PC-3 (cell line): Measurements from ENCODE around the gene CALR. TPM values are rescaled to one million over a fixed set of nuclear protein-coding genes. Genes with fewer than 3 reads are reported as not detected.
"Not testable (repeated sequence)": the region's sequence is repeated elsewhere in the genome, so short reads cannot be mapped to it uniquely, and the experiment has no call there.

Experiments used
- ATAC-seq: fragments of 200-7000 bp; cut with Tn5 transposase; 2 replicates; pipeline ENCODE4 v1.9.1; 2020; ENCODE audit warnings: mild to moderate bottlenecking, moderate library complexity
- BruUV-seq: library from RNA; stranded (reverse); fragments of 400-500 nt; replicated peaks from 2 replicates; lab custom pipeline; 2021; lab: Mats Ljungman, UMichigan
- CTCF ChIA-PET: fragments of 300-600 bp; sonication (Branson Sonifier 250); formaldehyde crosslinking; loops from one replicate; lab custom pipeline; 2022; ENCODE audit warnings: antibody characterized with exemption; lab: Charles Lee
- POLR2A ChIA-PET: fragments of 300-600 bp; sonication (Branson Sonifier 250); formaldehyde crosslinking; loops from one replicate; lab custom pipeline; 2022; ENCODE audit warnings: antibody characterized with exemption; ENCODE audit not compliant: unreplicated experiment; lab: Charles Lee
- DNase-seq: peaks from one replicate; pipeline ENCODE4 v3.0.0-alpha.2; 2015
- H2AFZ ChIP-seq: fragments of 300-600 bp; sonication (generic); 2 replicates; pipeline ENCODE4 v1.6.0; 2016; ENCODE audit warnings: antibody characterized with exemption, low read length
- H3F3A ChIP-seq: fragments of 300-600 bp; sonication (generic); one replicate; pipeline ENCODE4 v1.6.0; 2017; ENCODE audit warnings: antibody characterized with exemption, low read length, control low read depth, mild to moderate bottlenecking; ENCODE audit not compliant: unreplicated experiment
- H3K27ac ChIP-seq: fragments of 300-600 bp; sonication (generic); 2 replicates; pipeline ENCODE4 v1.5.1; 2016; ENCODE audit warnings: mild to moderate bottlenecking, low read length
- H3K27me3 ChIP-seq: fragments of 300-600 bp; sonication (generic); 2 replicates; pipeline ENCODE4 v1.6.1; 2016; ENCODE audit warnings: low read length, mixed read lengths
- H3K36me3 ChIP-seq: fragments of 300-600 bp; sonication (generic); 2 replicates; pipeline ENCODE4 v1.6.1; 2016; ENCODE audit warnings: low read depth, mixed run types, low read length, mixed read lengths
- H3K4me1 ChIP-seq: fragments of 300-600 bp; sonication (generic); 2 replicates; pipeline ENCODE4 v1.5.1; 2016; ENCODE audit warnings: low read length; ENCODE audit not compliant: insufficient read depth
- H3K4me2 ChIP-seq: fragments of 300-600 bp; sonication (generic); 2 replicates; pipeline ENCODE4 v1.6.0; 2016; ENCODE audit warnings: low read length
- H3K4me3 ChIP-seq: fragments of 300-600 bp; sonication (generic); 2 replicates; pipeline ENCODE4 v1.5.1; 2016; ENCODE audit warnings: mild to moderate bottlenecking, low read length, mixed read lengths
- H3K79me2 ChIP-seq: fragments of 300-600 bp; sonication (generic); 2 replicates; pipeline ENCODE4 v1.6.1; 2017; ENCODE audit warnings: low read length, mixed read lengths
- H3K9ac ChIP-seq: fragments of 300-600 bp; sonication (generic); 2 replicates; pipeline ENCODE4 v1.6.0; 2016; ENCODE audit warnings: mild to moderate bottlenecking, low read length
- H3K9me2 ChIP-seq: fragments of 300-600 bp; sonication (generic); replicated peaks from 2 replicates; pipeline ENCODE4 v1.6.1; 2016; ENCODE audit warnings: mixed run types, low read length, mixed read lengths
- H3K9me3 ChIP-seq: fragments of 300-600 bp; sonication (generic); 2 replicates; pipeline ENCODE4 v1.6.1; 2016; ENCODE audit warnings: low read length, mixed read lengths
- H4K20me1 ChIP-seq: fragments of 300-600 bp; sonication (generic); 2 replicates; pipeline ENCODE4 v1.6.1; 2016; ENCODE audit warnings: low read length, mixed read lengths
- EZH2 ChIP-seq: fragments of 300-600 bp; sonication (generic); IDR thresholded peaks from one replicate; pipeline ENCODE4 v1.6.1; 2017; ENCODE audit warnings: antibody characterized with exemption, mild to moderate bottlenecking, low read length; ENCODE audit not compliant: unreplicated experiment
- EZH2phosphoT487 ChIP-seq: fragments of 300-600 bp; sonication (generic); IDR thresholded peaks from 2 replicates; pipeline ENCODE4 v1.6.1; 2018; ENCODE audit warnings: mild to moderate bottlenecking, antibody characterized with exemption, low read length, borderline replicate concordance
- intact Hi-C: fragments of 100-400 bp; cut with micrococcal nuclease; formaldehyde crosslinking; loops from 2 replicates; pipeline ENCODE4 v1.9.0; 2023
- total RNA-seq: library from RNA; depleted of rRNA; stranded (reverse); fragments of >200 nt; gene quantifications from 2 replicates; pipeline ENCODE4 v1.2.3, GENCODE V29; 2014
- TF ChIP-seq, protein P1 (sequence below): fragments of 300-600 bp; sonication (generic); conservative IDR thresholded peaks from 2 replicates; pipeline ENCODE4 v1.5.1; 2017; ENCODE audit warnings: antibody characterized with exemption, low read depth, mild to moderate bottlenecking, low read length

CALR gene
- total RNA-seq, 1 experiment from 2014 or later = 2,022 TPM

DNA sequence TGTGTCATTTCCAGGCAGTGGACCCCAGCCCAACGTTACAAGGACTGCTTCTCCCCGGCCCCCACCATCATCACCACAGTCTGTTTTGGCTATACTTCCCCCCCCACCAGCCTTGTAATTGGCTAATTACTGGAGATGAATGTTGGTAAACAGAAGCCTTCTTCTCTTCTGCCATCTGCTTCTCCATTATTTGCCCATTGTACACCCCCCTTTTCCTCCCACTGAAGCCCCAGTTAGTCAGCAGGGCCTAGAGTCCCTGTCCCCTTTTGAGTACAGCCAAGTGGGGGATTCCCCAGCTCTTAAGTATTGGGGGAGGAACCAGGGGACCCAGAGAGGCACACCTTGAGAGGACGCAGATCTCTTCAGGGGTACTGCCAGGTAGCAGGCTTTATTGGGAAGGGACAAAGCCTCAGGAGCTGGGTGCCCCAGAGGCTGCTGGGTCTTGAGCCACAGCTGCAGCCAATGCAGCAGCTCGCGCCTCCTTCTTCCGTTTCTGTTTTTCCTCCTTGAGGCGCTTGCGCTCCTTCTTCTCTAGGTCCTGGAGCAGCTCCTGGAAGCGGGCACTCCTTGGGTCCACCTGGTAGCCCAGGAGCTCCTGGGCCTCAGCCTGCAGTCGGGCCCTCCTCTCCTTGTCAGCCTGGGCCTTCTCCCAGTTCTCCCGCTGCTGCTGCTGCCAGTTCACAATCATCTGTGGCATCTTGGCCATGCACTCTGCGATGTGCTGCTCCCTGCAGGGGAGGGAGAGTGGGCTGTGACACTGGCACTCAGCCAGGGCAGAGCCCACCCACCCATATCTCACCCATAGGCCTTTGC, 15.6 kb downstream of the CALR start:
- BruUV-seq = no TSS peak
- no peak for ATAC-seq
- Histone ChIP-seq H3K79me2 (peaks cover 54% of the 10 kb centered on the region), H3K36me3 (peaks cover 27% of the 10 kb centered on the region; the same call in 1 of the 2 replicates), H2AFZ (no peak overlapping the region), H3K9ac (peak overlapping the region; percentile 33), H3F3A (peaks cover 5% of the 10 kb centered on the region), H3K27ac (peak overlapping the region; percentile 87), H3K4me2 (peak overlapping the region; percentile 87; the same call in 1 of the 2 replicates), H3K9me3 (no peaks in the 10 kb centered on the region), H3K4me3 (no peak overlapping the region), H3K4me1 (peaks cover 20% of the 10 kb centered on the region), H3K9me2 (no peaks in the 10 kb centered on the region), H4K20me1 (no peaks in the 10 kb centered on the region), H3K27me3 (no peaks in the 10 kb centered on the region)
- CTCF ChIA-PET = no interaction called here
- TF ChIP-seq EZH2phosphoT487 (no peak), EZH2 (no peak)
- TF ChIP-seq, protein P1, sequence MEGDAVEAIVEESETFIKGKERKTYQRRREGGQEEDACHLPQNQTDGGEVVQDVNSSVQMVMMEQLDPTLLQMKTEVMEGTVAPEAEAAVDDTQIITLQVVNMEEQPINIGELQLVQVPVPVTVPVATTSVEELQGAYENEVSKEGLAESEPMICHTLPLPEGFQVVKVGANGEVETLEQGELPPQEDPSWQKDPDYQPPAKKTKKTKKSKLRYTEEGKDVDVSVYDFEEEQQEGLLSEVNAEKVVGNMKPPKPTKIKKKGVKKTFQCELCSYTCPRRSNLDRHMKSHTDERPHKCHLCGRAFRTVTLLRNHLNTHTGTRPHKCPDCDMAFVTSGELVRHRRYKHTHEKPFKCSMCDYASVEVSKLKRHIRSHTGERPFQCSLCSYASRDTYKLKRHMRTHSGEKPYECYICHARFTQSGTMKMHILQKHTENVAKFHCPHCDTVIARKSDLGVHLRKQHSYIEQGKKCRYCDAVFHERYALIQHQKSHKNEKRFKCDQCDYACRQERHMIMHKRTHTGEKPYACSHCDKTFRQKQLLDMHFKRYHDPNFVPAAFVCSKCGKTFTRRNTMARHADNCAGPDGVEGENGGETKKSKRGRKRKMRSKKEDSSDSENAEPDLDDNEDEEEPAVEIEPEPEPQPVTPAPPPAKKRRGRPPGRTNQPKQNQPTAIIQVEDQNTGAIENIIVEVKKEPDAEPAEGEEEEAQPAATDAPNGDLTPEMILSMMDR = no peak
- POLR2A ChIA-PET = no interaction called here
- intact Hi-C loops = no loop called here
- DNase-seq = no peak

DNA sequence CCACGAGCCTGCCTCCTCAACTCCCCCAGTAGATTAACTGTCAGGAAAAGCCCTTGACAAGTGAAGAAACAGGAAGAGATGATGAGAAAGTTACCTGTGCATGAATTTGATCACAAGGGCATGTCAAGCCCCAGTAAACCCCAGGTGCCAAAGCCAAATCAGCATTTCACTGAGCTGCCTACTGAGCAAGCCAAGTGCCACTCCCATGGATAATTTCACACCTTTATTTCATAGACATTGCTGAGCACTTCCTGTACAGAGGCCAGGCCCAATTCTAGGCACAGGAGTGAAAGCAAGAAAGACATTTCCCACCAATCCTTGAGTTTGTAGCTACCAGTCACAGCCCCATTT, 16.2 kb downstream of the CALR start:
- Histone ChIP-seq H3K4me3 (no peak overlapping the region), H3K4me1 (peaks cover 20% of the 10 kb centered on the region), H3K79me2 (peaks cover 54% of the 10 kb centered on the region), H2AFZ (no peak overlapping the region), H3K9ac (no peak overlapping the region), H3K36me3 (peaks cover 22% of the 10 kb centered on the region; the same call in 1 of the 2 replicates), H3K27ac (0 out of 2 replicates have a peak overlapping the region, but pooled peaks have one; percentile 87), H4K20me1 (no peaks in the 10 kb centered on the region), H3K4me2 (peak overlapping the region; percentile 87; the same call in 1 of the 2 replicates), H3K9me2 (no peaks in the 10 kb centered on the region), H3F3A (peaks cover 5% of the 10 kb centered on the region), H3K27me3 (no peaks in the 10 kb centered on the region), H3K9me3 (no peaks in the 10 kb centered on the region)
- ATAC-seq = no peak
- DNase-seq = no peak
- TF ChIP-seq, protein P1 = no peak
- TF ChIP-seq EZH2phosphoT487 (no peak), EZH2 (no peak)
- CTCF ChIA-PET = no interaction called here
- BruUV-seq = no TSS peak
- POLR2A ChIA-PET = no interaction called here
- intact Hi-C loops = no loop called here

DNA sequence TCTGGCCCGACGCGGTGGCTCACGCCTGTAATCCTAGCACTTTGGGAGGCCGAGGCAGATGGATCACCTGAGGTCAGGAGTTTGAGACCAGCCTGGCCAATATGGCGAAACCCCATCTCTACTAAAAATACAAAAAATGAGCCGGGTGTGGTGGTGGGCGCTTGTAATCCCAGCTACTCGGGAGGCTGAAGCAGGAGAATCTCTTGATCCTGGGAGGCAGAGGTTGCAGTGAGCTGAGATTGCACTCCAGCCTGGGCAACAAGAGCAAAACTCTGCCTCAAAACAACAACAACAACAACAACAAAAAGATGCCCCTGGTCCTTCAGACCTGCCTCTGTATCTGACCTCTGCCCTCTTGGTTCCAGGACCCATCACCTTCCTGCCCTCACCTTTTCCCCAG, 17.2 kb downstream of the CALR start:
- H3K9ac ChIP-seq = peak overlapping the region; percentile 92; the same call in 1 of the 2 replicates
- intact Hi-C loops, H3K27ac ChIP-seq, H3K9me3 ChIP-seq, H4K20me1 ChIP-seq, H3F3A ChIP-seq, ATAC-seq, H3K9me2 ChIP-seq, H3K27me3 ChIP-seq, BruUV-seq, H2AFZ ChIP-seq, DNase-seq: not testable (repeated sequence)
- peaks cover 15% of the 10 kb centered on the region; the same call in 1 of the 2 replicates for H3K36me3 ChIP-seq
- H3K4me1 ChIP-seq = peaks cover 20% of the 10 kb centered on the region
- H3K4me2 ChIP-seq = peak overlapping the region; percentile 87
- POLR2A ChIA-PET = interaction anchor here (1.1 kb wide), 1 partner anchor 9 kb away, joined by 6 read pairs; no protein-coding TSS in a partner anchor
- H3K79me2 ChIP-seq = peaks cover 50% of the 10 kb centered on the region
- CTCF ChIA-PET = interaction anchor here (1.1 kb wide), 1 partner anchor 9 kb away, joined by 5 read pairs; no protein-coding TSS in a partner anchor
- peak overlapping the region; percentile 73 for H3K4me3 ChIP-seq
